Measurements from ENCODE around the gene DAGLA.

DNA sequence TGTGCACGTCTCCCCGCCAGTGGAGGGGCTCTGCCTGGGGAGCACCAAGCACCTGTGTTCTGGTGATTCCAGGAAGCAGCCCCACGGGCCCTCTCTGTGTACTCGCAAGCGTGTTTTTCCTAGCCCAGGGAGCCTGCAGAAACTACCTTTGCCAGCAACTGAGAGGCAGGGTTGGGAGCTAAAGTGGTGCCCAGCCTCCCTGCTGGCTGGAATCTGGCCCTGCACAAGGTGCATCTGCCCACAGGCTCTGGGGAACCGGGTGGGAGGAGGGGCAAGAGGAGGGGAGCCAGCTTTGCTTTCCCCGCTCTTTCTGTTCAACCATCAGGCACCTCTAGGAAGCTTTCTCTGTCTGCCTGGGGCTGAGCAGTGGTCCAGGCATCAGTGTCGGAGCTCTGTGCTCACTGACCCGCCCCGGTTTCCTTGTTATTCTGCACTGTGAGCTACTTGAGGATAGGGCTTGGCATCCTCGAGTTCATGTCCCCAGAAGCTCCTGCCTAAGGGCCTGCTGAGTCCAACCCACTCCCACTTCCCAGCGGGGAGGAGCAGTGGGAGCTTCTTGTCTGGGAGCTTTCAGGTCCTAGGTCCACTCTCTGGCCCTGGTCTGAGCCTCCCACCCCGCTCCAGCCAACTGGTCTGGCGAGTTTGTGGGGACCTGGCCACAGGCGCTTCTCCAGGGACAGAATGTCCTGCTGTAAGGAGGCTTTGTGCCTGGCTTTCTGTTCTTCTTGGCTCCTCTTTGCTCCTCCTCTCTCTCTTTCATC lies 14.9 kb downstream of the DAGLA start:
- TF ChIP-seq TAF1 (IDR thresholded peaks at IDR 0.05; ENCODE audit: low read depth, low read length) (no peak), POLR2A (IDR thresholded peaks at IDR 0.05; ENCODE audit: low read depth, low read length) (no peak)
